Activated CD4-positive, alpha-beta memory T cell treated with anti-CD3 and anti-CD28 coated beads, Interleukin-2, amount 10 ng/mL, durations not matched to agents 7 days and 5 days (primary cell): Measurements from ENCODE around the gene ADGRL1. TPM values are rescaled to one million over a fixed set of nuclear protein-coding genes. Genes with fewer than 3 reads are reported as not detected.

Source experiments
- CTCF ChIA-PET: fragments of 350-600 bp; sonication (Branson Sonifier 250); formaldehyde crosslinking; loops from one replicate; lab custom pipeline; 2021; ENCODE audit warnings: antibody characterized with exemption, inconsistent platforms; lab: Charles Lee
- POLR2A ChIA-PET: fragments of 350-600 bp; sonication (Branson Sonifier 250); formaldehyde crosslinking; loops from one replicate; lab custom pipeline; 2021; ENCODE audit warnings: antibody characterized with exemption; lab: Charles Lee
- DNase-seq: peaks from one replicate; pipeline ENCODE4 v3.0.0-alpha.2; 2020
- H3K27ac Mint-ChIP-seq: one replicate; pipeline ENCODE4 v1.8.0; 2021; ENCODE audit warnings: mild to moderate bottlenecking, mixed read lengths
- H3K27me3 Mint-ChIP-seq: one replicate; pipeline ENCODE4 v1.8.0; 2021; ENCODE audit warnings: mixed read lengths
- H3K36me3 Mint-ChIP-seq: one replicate; pipeline ENCODE4 v1.8.0; 2021; ENCODE audit warnings: low read depth, mixed read lengths
- H3K4me1 Mint-ChIP-seq: one replicate; pipeline ENCODE4 v1.8.0; 2021; ENCODE audit warnings: mixed read lengths
- H3K4me3 Mint-ChIP-seq: one replicate; pipeline ENCODE4 v1.8.0; 2021; ENCODE audit warnings: mild to moderate bottlenecking, mixed read lengths
- H3K9me3 Mint-ChIP-seq: one replicate; pipeline ENCODE4 v1.8.0; 2021; ENCODE audit warnings: mixed read lengths
- total RNA-seq, 2 experiments: library from RNA; stranded (reverse); gene quantifications; one replicate each; pipeline ENCODE4 v1.2.3, GENCODE V29; 2021

Gene ADGRL1
- total RNA-seq, 2 experiments from 2014 or later, result 6.5 to 6.7 TPM

DNA sequence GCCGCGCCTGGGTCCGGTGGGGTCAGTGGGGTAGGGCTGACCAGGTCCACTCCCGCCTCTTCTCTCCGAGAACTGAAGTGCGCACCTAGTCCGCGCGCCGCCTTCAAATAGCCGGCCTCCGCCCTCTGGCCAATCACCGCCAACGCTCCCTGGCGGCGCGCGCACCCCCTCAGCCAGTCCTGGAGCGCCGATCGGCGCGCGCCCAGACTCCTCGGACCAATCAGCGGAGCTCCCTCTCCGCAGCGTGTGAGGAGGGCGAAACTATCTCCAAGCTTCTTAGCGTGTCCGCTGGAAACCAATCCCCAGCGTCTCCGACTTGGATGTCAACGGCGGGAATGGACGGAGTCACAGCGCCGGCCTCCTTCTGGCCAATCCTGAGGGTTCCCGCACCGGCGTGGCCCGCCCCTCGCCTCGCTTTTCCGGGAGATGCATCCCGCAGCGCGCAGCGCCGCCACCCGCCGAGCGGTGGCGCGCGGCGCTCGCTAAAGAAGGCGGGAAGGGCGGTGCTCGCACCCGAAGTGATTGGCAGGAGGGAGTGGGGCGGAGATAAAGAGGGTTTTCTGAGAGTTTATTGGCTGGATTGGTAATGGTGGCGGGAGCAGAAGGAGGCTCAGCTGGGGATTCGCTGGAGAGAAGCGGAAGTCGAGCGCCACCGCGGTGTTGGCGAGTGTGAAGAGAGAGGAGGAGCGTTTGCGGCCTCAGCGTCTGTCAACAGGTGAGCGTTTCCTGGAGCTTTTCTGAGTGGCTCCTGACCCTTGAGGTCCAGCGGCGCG is 69.3 kb downstream of the ADGRL1 start, which contains the start of gene ASF1B:
Gene ASF1B (minus strand): TSS at position 81 of the 773 bp plus-strand sequence. CDS start 133 bp downstream, outside the sequence.
- ChIA-PET CTCF (interaction anchor here (0.6 to 3.2 kb wide), 101 partner anchors 9 to 859 kb away, joined by 3 to 31 read pairs (median 4); partner anchors contain the start of genes ADGRE5, DCAF15, DDX39A and IL27RA), POLR2A (interaction anchor here (0.6 to 4.5 kb wide), 67 partner anchors 9 to 389 kb away, joined by 3 to 60 read pairs (median 4); partner anchors contain the start of genes ADGRE5, BRME1, CC2D1A and DNAJB1)
- no peaks in the 10 kb centered on the region for H3K9me3 Mint-ChIP-seq
- H3K36me3 Mint-ChIP-seq, result peaks cover 34% of the 10 kb centered on the region
- H3K27me3 Mint-ChIP-seq, result no peaks in the 10 kb centered on the region
- peaks cover 39% of the 10 kb centered on the region for H3K4me1 Mint-ChIP-seq
- DNase-seq, result peak; percentile 99
- peak within 1 kb of the TSS; percentile 91 for H3K27ac Mint-ChIP-seq
- peak within 1 kb of the TSS; percentile 81 for H3K4me3 Mint-ChIP-seq

- ChIA-PET CTCF (interaction anchor here (0.6 to 3.2 kb wide), 90 partner anchors 8 to 858 kb away, joined by 3 to 31 read pairs (median 5); partner anchors contain the start of genes ADGRE5, DCAF15, DDX39A and IL27RA), POLR2A (interaction anchor here (0.8 to 4.5 kb wide), 56 partner anchors 9 to 388 kb away, joined by 3 to 60 read pairs (median 5); partner anchors contain the start of genes ADGRE5, DNAJB1, GIPC1 and IL27RA)
- no peak for DNase-seq
- Mint-ChIP-seq H3K4me1 (peaks cover 40% of the 10 kb centered on the region), H3K36me3 (peaks cover 35% of the 10 kb centered on the region), H3K4me3 (peak overlapping the region; percentile 81), H3K9me3 (no peaks in the 10 kb centered on the region), H3K27me3 (no peaks in the 10 kb centered on the region), H3K27ac (peak overlapping the region; percentile 91)
Measured at GRCh38 chr19:14135985-14136508, 69.9 kb downstream of the ADGRL1 start.

DNA sequence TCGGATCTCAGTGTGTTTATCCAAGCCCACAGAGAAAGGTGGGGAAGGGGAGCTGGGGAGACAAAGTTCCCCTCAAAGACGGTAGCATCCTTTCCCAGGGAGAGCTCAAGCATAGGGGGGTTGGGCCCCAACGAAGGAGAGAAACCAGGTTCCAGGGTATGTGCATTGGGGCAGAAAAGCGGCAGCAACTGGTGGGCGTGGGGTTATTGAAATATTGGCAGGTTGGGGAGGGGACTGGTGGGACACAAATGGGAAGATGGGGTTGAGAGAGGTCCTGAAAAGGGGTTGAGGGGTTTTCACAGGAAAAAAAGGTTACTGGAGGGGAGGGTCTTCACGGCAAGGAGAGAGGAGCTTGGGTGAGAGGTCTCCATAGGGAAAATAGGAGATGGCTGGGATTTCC is 70.6 kb downstream of the ADGRL1 start:
- POLR2A ChIA-PET, result interaction anchor here (0.6 to 4.5 kb wide), 17 partner anchors 8 to 371 kb away, joined by 3 to 60 read pairs (median 15); partner anchors contain the start of genes IL27RA, MISP3 and PRKACA
- H3K27me3 Mint-ChIP-seq, result no peaks in the 10 kb centered on the region
- H3K27ac Mint-ChIP-seq, result peak overlapping the region; percentile 75
- CTCF ChIA-PET, result interaction anchor here (1.4 to 3.2 kb wide), 6 partner anchors 20 to 345 kb away, joined by 4 to 27 read pairs (median 14); partner anchors contain the start of gene MISP3
- DNase-seq, result no peak
- H3K4me3 Mint-ChIP-seq, result peak overlapping the region; percentile 81
- H3K36me3 Mint-ChIP-seq, result peaks cover 35% of the 10 kb centered on the region
- peaks cover 38% of the 10 kb centered on the region for H3K4me1 Mint-ChIP-seq
- H3K9me3 Mint-ChIP-seq, result no peaks in the 10 kb centered on the region

DNA sequence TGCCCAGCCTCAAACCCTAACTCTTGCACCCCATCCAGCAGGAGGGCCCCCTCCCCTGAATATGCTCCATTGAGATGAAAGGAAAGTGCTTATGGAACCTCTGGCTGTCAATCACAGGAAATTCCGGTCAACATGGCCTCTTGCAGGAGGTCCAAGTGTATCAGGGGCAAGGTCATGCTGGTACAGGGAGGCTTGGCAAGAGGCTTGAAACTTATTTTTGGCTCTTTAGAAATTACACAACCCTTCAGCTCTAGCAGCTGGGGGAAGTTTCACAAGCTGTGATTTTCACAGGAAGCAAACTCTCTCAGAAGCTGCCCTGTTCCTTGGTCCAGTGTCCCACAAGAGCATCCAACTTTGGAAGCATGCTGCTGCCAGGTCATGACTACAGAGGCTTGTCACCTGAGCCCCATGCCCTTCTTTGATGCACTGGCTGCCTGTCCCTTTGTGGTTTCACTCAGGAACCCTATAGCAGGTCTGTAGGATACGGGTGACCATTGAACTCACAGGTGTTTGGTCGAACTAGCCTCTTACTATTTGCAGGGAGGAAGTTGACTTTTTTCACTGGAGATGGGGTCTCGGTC is 78.0 kb downstream of the ADGRL1 start:
- CTCF ChIA-PET, result interaction anchor here (1.0 kb wide), 1 partner anchor 9 kb away, joined by 4 read pairs; the partner anchor contains the start of gene ASF1B
- no peak overlapping the region for H3K27ac Mint-ChIP-seq

GRCh38 chr19:14127176-14127575 is 78.8 kb downstream of the ADGRL1 start:
- peaks cover 52% of the 10 kb centered on the region for H3K36me3 Mint-ChIP-seq
- no peak overlapping the region for H3K4me3 Mint-ChIP-seq
- no peak for DNase-seq
- no peak overlapping the region for H3K27ac Mint-ChIP-seq
- POLR2A ChIA-PET, result interaction anchor here (4.8 kb wide), 1 partner anchor 9 kb away, joined by 27 read pairs; the partner anchor contains the start of gene ASF1B
- no peaks in the 10 kb centered on the region for H3K9me3 Mint-ChIP-seq
- peaks cover 9% of the 10 kb centered on the region for H3K4me1 Mint-ChIP-seq
- H3K27me3 Mint-ChIP-seq, result no peaks in the 10 kb centered on the region
- CTCF ChIA-PET, result interaction anchor here (4.9 kb wide), 1 partner anchor 10 kb away, joined by 25 read pairs; the partner anchor contains the start of gene ASF1B

More for the DNA sequence above, 78.0 kb downstream of the ADGRL1 start:
- Mint-ChIP-seq H3K4me3 (no peak overlapping the region), H3K4me1 (peaks cover 8% of the 10 kb centered on the region), H3K9me3 (no peaks in the 10 kb centered on the region), H3K36me3 (peaks cover 50% of the 10 kb centered on the region), H3K27me3 (no peaks in the 10 kb centered on the region)
- DNase-seq, result no peak
- POLR2A ChIA-PET, result interaction anchor here (4.8 kb wide), 1 partner anchor 8 kb away, joined by 27 read pairs; the partner anchor contains the start of gene ASF1B

- peaks cover 14% of the 10 kb centered on the region for H3K4me1 Mint-ChIP-seq
- H3K27me3 Mint-ChIP-seq, result no peaks in the 10 kb centered on the region
- peaks cover 46% of the 10 kb centered on the region for H3K36me3 Mint-ChIP-seq
- ChIA-PET POLR2A (interaction anchor here (1.7 to 2.8 kb wide), 2 partner anchors 10 to 13 kb away, joined by 6 to 15 read pairs; partner anchors contain the start of gene ASF1B), CTCF (interaction anchor here (4.9 kb wide), 1 partner anchor 14 kb away, joined by 25 read pairs; the partner anchor contains the start of gene ASF1B)
- DNase-seq, result no peak
- H3K4me3 Mint-ChIP-seq, result no peak overlapping the region
- no peaks in the 10 kb centered on the region for H3K9me3 Mint-ChIP-seq
- no peak overlapping the region for H3K27ac Mint-ChIP-seq
Measured at GRCh38 chr19:14122924-14123323, 83.0 kb downstream of the ADGRL1 start.

DNA sequence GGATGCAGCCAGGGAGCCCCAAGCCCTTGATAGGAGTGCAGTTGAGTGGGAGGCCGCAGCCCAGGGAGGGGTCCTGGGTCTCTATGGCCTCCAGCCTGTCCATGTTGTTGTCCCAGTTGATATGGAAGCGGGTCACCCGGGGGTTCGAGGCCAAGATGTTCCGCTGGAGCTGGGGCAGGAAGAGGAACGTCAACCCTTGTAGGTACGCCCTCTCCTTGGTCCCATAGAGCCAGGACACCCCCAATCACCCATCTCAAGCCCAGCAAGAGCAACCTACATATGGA is 85.5 kb downstream of the ADGRL1 start:
- Mint-ChIP-seq H3K9me3 (no peaks in the 10 kb centered on the region), H3K27ac (no peak overlapping the region), H3K4me1 (peaks cover 28% of the 10 kb centered on the region), H3K4me3 (no peak overlapping the region), H3K36me3 (peaks cover 32% of the 10 kb centered on the region), H3K27me3 (no peaks in the 10 kb centered on the region)
- DNase-seq, result no peak
- ChIA-PET POLR2A (interaction anchor here (8.0 kb wide), 1 partner anchor 15 kb away, joined by 57 read pairs; the partner anchor contains the start of gene ASF1B), CTCF (no interaction called here)

DNA sequence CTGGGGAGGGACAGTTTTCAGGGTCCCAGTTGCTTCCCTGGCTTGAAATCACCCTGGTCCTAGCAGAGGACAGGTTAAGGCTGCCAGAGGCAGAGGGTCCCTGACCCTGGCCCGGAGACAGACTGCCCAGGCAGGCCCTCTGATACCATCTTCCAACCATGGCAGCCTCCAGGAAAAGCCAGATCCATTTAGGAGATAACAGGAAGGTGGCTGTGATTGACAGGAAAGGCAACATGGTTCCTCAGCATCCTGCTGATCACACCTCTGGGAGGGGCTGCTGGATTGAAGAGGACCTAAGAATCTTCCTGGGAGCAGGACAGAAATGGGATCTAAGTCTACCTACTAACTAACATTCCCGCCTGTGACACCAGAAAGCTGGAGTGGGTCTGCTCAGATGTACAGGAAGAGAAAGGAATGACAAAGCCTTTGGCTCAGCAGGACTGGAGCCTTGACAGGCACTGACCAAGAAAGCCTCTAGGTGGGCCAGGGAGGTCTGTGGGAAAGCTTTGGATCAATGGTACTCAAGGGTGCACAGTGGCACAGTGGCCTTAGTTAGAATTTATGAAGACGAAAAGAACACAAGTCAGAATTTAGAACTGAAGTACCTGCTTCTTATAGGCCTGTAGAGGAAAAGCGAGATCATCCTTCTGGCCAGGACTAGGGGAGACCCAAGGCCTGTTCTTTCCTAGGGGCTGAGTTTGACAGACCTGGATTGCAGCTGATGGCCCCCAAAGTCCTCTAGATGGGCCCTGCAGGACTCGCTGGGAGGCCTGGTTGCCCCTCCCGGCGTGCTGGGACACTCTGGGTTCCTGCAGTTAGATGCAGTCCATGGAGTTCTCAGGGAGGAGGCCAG is 86.1 kb downstream of the ADGRL1 start:
- Mint-ChIP-seq H3K4me1 (peaks cover 34% of the 10 kb centered on the region), H3K9me3 (no peaks in the 10 kb centered on the region), H3K27ac (no peak overlapping the region), H3K4me3 (no peak overlapping the region), H3K36me3 (peaks cover 26% of the 10 kb centered on the region), H3K27me3 (no peaks in the 10 kb centered on the region)
- CTCF ChIA-PET, result interaction anchor here (3.1 kb wide), 1 partner anchor 17 kb away, joined by 10 read pairs; the partner anchor contains the start of gene ASF1B
- POLR2A ChIA-PET, result interaction anchor here (8.0 kb wide), 1 partner anchor 15 kb away, joined by 57 read pairs; the partner anchor contains the start of gene ASF1B
- no peak for DNase-seq

DNA sequence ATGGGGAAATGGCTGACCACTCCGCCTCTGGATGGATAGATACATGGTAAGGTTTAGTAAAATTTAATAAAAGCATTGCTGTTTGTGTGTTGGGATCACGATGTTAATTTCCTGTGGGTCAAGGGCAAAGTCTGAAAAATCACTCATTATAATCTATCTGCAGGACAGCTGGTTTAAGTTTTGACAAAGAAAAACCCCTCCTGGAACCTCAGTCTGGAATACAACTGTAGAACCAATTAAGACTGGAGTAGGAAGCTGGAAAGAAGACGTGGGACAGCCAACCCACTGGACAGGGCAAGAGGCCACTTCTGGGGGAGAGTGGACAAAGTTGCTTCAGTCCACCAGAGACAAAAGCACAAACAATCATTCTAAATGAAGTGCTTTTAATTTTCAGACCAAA is 86.8 kb downstream of the ADGRL1 start:
- Mint-ChIP-seq H3K4me1 (peaks cover 36% of the 10 kb centered on the region), H3K27me3 (no peaks in the 10 kb centered on the region), H3K4me3 (peak overlapping the region; percentile 82), H3K27ac (no peak overlapping the region), H3K36me3 (peaks cover 19% of the 10 kb centered on the region), H3K9me3 (no peaks in the 10 kb centered on the region)
- ChIA-PET POLR2A (interaction anchor here (0.8 to 8.0 kb wide), 3 partner anchors 16 to 41 kb away, joined by 3 to 57 read pairs (median 3); partner anchors contain the start of gene ASF1B), CTCF (interaction anchor here (3.1 kb wide), 1 partner anchor 17 kb away, joined by 10 read pairs; the partner anchor contains the start of gene ASF1B)
- DNase-seq, result no peak

- DNase-seq, result peak; percentile 27
- CTCF ChIA-PET, result interaction anchor here (0.6 to 3.1 kb wide), 2 partner anchors 18 to 296 kb away, joined by 3 to 10 read pairs; partner anchors contain the start of gene ASF1B
- peaks cover 40% of the 10 kb centered on the region for H3K4me1 Mint-ChIP-seq
- no peaks in the 10 kb centered on the region for H3K9me3 Mint-ChIP-seq
- H3K27ac Mint-ChIP-seq, result peak overlapping the region; percentile 65
- no peaks in the 10 kb centered on the region for H3K27me3 Mint-ChIP-seq
- POLR2A ChIA-PET, result interaction anchor here (0.8 to 8.0 kb wide), 7 partner anchors 11 to 41 kb away, joined by 3 to 57 read pairs (median 4); partner anchors contain the start of gene ASF1B
- peaks cover 15% of the 10 kb centered on the region for H3K36me3 Mint-ChIP-seq
- H3K4me3 Mint-ChIP-seq, result peak overlapping the region; percentile 82
Measured at GRCh38 chr19:14118165-14119051, 87.6 kb downstream of the ADGRL1 start.
